MV-4-11 (cell line): Measurements from ENCODE around the gene CDK10.
"Not testable (repeated sequence)": the region's sequence is repeated elsewhere in the genome, so short reads cannot be mapped to it uniquely, and the experiment has no call there.

Experiments
- DNase-seq: peaks from one replicate; lab custom pipeline; 2025; lab: John Stamatoyannopoulos, UW

Gene CDK10

GRCh38 chr16:89667633-89668032 lies 18.9 kb upstream of the CDK10 start:
- DNase-seq = no peak

- DNase-seq = no peak
These were observed 17.7 kb upstream of the CDK10 start for GRCh38 chr16:89668790-89669158.

DNA sequence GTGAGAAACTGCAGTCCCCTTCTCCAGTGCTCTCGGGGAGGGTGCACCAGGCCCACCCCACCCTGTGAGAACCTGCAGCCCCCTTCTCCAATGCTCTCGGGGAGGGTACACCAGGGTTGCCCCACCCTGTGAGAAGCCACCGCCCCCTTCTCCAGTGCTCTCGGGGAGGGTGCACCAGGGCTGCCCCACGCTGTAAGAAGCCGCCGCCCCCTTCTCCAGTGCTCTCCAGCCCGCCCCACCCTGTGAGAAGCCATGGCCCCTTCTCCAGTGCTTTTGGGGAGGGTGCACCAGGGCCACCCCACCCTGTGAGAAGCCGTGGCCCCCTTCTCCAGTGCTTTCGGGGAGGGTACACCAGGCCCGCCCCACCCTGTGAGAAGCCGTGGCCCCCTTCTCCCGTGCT lies 16.7 kb upstream of the CDK10 start:
- DNase-seq = no peak

DNA sequence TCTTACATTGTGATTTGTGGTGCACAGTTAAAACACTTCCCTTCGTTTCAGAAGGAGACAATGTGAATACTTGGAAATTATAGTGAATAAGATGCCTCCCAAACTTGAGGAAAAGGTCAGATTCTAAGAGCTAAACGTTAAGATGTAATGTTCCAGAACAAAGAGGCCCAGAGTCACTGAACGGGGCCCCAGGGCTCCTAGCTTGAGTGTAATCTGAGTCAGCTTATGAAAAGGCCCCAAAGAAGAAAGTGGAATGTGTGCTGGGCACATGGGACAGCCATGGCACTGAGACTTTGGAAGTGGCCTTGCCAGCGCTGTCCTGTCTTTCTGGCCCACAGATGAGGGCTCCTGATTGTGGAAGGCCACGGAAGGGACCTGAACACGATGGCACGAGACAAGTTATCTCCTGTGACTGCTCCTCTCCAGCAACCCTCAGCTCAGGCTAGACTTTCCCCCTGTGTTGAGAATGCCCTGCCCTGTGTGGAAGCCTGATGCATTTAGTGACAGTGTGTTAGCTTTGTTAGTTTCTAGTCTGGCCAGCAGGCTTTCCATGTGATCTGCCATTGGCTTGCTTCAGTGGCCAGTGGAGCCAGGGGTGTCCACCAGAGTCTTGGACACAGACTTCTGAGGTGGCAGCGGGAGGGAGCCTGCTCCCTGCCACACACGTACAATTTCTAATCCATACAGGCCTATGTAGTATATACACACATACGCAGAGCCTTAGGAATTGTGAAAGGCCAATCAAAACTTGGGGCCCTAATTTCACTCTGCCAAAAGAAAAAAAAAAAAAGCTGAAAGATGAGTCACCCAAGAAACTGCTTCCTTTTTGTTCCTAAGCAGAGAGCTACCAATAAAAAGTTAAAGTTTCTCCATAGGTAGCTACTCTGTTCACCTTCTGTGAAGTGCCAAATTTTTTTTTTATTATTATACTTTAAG lies 15.7 kb upstream of the CDK10 start:
- peak; percentile 77 for DNase-seq

DNA sequence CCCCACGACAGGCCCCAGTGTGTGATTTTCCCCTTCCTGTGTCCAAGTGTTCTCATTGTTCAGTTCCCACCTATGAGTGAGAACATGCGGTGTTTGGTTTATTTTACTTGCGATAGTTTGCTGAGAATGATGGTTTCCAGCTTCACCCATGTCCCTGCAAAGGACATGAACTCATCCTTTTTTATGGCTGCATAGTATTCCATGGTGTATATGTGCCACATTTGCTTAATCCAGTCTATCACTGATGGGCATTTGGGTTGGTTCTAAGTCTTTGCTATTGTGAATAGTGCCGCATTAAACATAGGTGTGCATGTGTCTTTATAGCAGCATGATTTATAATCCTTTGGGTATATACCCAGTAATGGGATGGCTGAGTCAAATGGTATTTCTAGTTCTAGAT lies 14.9 kb upstream of the CDK10 start:
- DNase-seq = not testable (repeated sequence)

- DNase-seq = no peak
These were observed 14.1 kb upstream of the CDK10 start for GRCh38 chr16:89672177-89672941.

DNA sequence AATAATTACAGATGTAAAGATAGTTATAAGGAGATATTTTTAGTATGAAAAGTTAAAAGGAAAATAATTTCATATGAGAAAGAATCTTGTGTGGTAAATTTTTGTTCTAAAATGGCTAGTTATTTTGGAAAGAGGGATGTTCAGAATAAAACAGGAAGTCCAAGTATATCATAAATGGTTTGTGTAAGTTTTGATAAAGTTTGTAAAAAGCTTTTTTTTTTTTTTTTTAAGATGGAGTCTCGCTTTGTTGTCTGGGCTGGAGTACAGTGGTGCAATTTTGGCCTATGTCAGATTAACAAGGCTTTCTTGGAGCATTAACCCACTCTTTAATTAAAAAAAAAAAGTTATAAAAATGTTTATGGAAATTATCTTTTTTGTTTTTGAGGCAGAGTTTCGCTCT lies 8.2 kb upstream of the CDK10 start:
- DNase-seq = no peak

- no peak for DNase-seq
These were observed 573 bp upstream of the CDK10 start for GRCh38 chr16:89685916-89686315.

DNA sequence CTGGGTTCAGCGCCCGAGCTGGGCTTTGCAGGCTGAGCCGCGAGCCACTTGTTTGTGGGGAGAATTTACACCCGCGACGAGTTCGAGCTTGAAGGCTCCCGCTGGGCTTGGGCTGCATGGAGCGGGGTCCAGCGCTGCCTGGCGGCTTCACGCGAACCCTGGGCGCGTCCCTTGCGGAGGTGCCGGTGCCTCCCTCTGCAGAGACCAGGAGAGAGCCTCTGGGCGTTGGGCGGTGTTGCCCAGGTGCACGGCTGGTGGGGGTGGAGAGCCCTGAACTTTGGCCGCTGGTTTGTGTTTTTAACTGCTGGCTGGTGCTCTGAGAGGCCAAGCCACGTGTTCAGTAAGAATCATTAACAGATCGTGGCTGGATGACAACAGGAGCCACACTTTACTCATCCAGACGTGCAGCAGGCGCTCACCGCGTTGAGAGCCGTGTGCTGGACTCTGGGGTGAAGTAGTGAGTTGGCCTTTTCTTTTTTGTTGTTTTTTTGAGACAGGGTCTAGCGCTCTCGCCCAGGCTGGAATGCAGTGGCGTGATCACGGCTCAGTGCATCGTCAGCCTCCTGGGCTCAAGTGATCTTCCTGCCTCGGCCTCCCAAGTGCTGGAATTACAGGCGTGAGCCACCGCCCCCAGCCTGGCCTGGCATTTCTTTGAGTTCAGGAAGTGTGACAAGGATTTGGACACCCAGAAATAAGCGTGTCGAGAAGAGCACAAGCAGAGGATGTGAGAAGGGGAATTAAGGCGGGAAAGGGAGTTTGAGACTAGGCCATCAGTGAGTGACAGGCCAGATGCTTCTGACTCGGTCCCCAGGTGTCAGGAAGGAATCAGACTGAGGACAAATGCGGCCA lies 827 bp downstream of the CDK10 start:
- no peak for DNase-seq

- DNase-seq = no peak
These were observed 1.9 kb downstream of the CDK10 start for GRCh38 chr16:89688395-89688794.

GRCh38 chr16:89689142-89689541 lies 2.7 kb downstream of the CDK10 start:
- no peak for DNase-seq

GRCh38 chr16:89689621-89690020 lies 3.1 kb downstream of the CDK10 start:
- DNase-seq = not testable (repeated sequence)

GRCh38 chr16:89690392-89690901 lies 4.0 kb downstream of the CDK10 start:
- no peak for DNase-seq

DNA sequence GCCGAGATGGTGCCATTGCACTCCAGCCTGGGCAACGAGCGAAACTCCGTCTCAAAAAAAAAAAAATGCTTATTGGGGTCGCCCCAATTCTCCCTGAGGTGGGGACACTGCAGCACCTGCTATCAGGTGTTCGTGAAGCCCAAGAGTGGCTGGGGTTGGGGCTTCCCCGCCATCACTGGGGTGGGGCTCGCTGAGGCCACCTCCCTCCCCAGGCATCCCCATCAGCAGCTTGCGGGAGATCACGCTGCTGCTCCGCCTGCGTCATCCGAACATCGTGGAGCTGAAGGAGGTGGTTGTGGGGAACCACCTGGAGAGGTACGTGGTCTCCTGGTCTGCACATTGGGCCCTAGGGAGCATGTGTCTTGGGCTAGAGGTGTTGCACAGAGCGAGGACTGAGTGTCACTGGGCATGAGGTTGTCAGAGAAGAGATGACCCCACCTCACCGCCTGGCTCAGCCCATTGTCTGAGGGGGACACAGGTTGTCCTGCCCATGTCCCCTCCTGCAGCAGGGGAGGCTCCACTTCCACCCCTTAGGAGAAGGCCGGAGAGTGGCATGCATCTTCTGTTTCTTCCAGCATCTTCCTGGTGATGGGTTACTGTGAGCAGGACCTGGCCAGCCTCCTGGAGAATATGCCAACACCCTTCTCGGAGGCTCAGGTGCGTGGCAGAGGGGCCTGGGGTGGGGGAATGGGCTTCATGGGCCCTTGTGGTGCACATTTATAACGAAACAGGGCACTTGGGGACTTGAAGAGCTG lies 4.9 kb downstream of the CDK10 start:
- no peak for DNase-seq

DNA sequence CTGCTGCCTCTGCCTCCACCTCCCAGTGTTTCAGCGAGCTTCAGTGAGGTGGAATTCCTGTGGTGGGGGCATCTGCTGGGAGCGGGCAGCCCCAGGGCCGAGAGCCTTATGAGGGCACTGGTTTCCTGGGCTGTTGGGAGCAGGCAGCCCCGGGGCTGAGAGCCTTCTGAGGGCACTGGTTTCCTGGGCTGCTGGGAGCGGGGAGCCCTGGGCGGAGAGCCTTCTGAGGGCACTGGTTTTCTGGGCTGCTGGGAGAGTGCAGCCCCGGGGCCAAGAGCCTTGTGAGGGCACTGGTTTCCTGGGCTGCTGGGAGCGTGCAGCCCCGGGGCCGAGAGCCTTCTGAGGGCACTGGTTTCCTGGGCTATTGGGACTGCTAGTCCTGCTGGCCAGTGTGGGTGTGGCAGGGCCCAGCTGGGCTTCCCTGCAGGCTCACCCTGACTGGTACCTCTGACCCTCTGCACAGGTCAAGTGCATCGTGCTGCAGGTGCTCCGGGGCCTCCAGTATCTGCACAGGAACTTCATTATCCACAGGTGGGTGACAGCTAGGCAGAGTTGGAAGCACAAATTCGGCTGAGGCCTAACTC lies 5.6 kb downstream of the CDK10 start:
- DNase-seq = no peak

DNA sequence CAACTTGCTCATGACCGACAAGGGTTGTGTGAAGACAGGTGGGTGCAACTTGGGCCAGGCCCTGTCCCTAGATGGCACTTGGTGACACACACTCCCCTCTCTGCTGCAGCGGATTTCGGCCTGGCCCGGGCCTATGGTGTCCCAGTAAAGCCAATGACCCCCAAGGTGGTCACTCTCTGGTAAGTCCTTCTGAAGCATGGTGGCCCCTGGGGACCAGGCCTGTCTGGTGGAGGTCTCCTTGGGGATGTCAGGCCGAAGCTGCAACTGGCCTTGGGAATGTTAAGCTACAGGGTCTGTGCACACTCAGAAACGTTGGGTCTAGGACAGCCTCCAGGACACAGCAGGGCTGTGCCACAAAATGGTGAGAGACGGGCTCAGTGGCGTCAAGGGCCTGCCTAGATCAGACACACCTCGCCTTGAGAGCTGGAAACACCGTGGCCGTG lies 6.8 kb downstream of the CDK10 start:
- no peak for DNase-seq

- DNase-seq = no peak
These were observed 7.7 kb downstream of the CDK10 start for GRCh38 chr16:89693931-89694783.

GRCh38 chr16:89694784-89695085 lies 8.2 kb downstream of the CDK10 start:
- DNase-seq = not testable (repeated sequence)

- no peak for DNase-seq
These were observed 8.8 kb downstream of the CDK10 start for GRCh38 chr16:89695086-89695874.
